ENCODE results near the gene CDH23. TPM values are rescaled to one million over a fixed set of nuclear protein-coding genes. Genes with fewer than 3 reads are reported as not detected.
A peak's percentile ranks its signal among the peaks of the same experiment; 100 is the strongest.

Gene CDH23
- total RNA-seq, 2 experiments from 2014 or later, result 0.16 to 0.61 TPM

- no peak for ATAC-seq
- peaks cover 3% of the 10 kb centered on the region for H3K4me1 Mint-ChIP-seq
- no peak for DNase-seq
Observed at GRCh38 chr10:71827852-71828251, 431.1 kb downstream of the CDH23 start.

GRCh38 chr10:71828702-71829101 lies 432.0 kb downstream of the CDH23 start:
- no peak for ATAC-seq
- Mint-ChIP-seq H3K4me3 (no peak overlapping the region), H3K9me3 (ENCODE audit: low read depth) (no peaks in the 10 kb centered on the region), H3K27ac (no peak overlapping the region), H3K4me1 (peaks cover 7% of the 10 kb centered on the region), H3K27me3 (no peaks in the 10 kb centered on the region), H3K36me3 (peaks cover 23% of the 10 kb centered on the region)
- CTCF ChIA-PET, result interaction anchor here (1.8 to 3.1 kb wide), 2 partner anchors 67 to 68 kb away, joined by 4 to 11 read pairs; no protein-coding TSS in a partner anchor
- DNase-seq, result no peak

More at GRCh38 chr10:71827852-71828251, 431.1 kb downstream of the CDH23 start:
- no peak overlapping the region for H3K4me3 Mint-ChIP-seq
- no peak overlapping the region for H3K27ac Mint-ChIP-seq
- peaks cover 26% of the 10 kb centered on the region for H3K36me3 Mint-ChIP-seq
- CTCF ChIA-PET, result interaction anchor here (0.9 to 1.8 kb wide), 2 partner anchors 16 to 69 kb away, joined by 3 to 4 read pairs; no protein-coding TSS in a partner anchor
- no peaks in the 10 kb centered on the region for H3K9me3 Mint-ChIP-seq (ENCODE audit: low read depth)
- no peaks in the 10 kb centered on the region for H3K27me3 Mint-ChIP-seq

DNA sequence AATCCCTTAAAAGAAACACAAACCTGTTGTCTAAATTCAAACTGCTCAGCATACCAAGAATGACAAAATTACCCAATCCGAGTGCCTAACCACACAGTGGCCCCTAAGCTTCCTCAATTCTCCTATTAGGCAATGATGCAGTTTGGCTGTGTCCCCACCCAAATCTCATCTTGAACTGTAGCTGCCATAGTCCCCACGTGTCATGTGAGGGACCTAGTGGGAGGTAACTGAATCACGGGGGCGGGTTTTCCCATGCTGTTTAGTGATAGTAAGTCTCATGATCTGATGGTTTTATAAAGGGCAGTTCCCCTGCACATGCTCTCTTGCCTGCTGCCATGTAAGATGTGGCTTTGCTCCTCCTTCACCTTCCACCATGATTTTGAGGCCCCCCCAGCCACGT lies 432.5 kb downstream of the CDH23 start:
- H3K4me1 Mint-ChIP-seq, result peaks cover 7% of the 10 kb centered on the region
- ATAC-seq (no peak), DNase-seq (no peak)
- no peak overlapping the region for H3K27ac Mint-ChIP-seq
- no peaks in the 10 kb centered on the region for H3K9me3 Mint-ChIP-seq (ENCODE audit: low read depth)
- CTCF ChIA-PET, result interaction anchor here (1.5 to 3.1 kb wide), 2 partner anchors 18 to 67 kb away, joined by 3 to 11 read pairs; no protein-coding TSS in a partner anchor
- H3K36me3 Mint-ChIP-seq, result peaks cover 22% of the 10 kb centered on the region
- no peaks in the 10 kb centered on the region for H3K27me3 Mint-ChIP-seq
- no peak overlapping the region for H3K4me3 Mint-ChIP-seq

DNA sequence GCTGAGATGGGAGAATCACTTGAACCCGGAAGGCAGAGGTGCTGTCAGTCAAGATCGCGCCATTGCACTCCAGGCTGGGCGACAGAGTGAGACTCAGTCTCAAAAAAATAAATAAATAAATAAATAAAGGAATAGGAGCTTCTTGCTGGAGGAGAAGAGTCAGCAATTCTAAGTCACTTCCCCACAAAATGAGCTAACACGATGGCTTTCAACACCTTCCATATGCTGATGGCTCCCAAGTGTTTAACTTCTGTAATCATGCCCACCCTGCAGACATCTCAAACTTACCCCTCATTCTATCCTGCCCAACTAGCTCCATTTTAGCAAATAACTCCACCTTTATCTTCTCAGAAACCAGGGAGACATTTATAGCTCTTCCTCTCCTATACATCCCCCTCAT lies 433.2 kb downstream of the CDH23 start:
- CTCF ChIA-PET, result interaction anchor here (1.0 to 3.1 kb wide), 3 partner anchors 18 to 259 kb away, joined by 3 to 11 read pairs (median 3); no protein-coding TSS in a partner anchor
- Mint-ChIP-seq H3K4me1 (peaks cover 7% of the 10 kb centered on the region), H3K9me3 (ENCODE audit: low read depth) (no peaks in the 10 kb centered on the region), H3K27ac (no peak overlapping the region), H3K4me3 (no peak overlapping the region), H3K36me3 (peaks cover 20% of the 10 kb centered on the region), H3K27me3 (no peaks in the 10 kb centered on the region)
- no peak for DNase-seq
- no peak for ATAC-seq

DNA sequence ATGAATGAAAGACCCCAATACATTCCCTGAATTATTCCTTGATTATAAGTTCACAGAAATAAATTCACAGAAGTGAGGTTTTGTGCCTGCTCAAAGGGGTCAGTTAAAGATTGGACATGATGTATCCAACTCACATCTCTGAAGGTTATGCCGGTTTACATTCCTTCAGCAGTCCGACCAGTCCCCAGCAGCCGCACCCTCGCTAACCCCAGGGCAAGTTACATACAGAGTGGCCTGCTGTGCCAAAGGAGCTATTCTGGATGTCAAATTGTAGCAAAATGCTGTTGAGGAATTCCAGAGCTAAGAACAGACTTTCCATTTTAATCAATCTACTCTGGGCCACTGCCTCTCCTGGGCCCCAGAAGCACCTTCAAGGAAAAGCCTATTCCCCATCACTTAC lies 434.0 kb downstream of the CDH23 start:
- Mint-ChIP-seq H3K27ac (no peak overlapping the region), H3K27me3 (no peaks in the 10 kb centered on the region), H3K4me1 (peaks cover 7% of the 10 kb centered on the region), H3K4me3 (no peak overlapping the region), H3K36me3 (peaks cover 18% of the 10 kb centered on the region), H3K9me3 (ENCODE audit: low read depth) (no peaks in the 10 kb centered on the region)
- DNase-seq (no peak), ATAC-seq (no peak)
- CTCF ChIA-PET, result interaction anchor here (1.0 to 3.1 kb wide), 4 partner anchors 14 to 260 kb away, joined by 3 to 11 read pairs (median 3); no protein-coding TSS in a partner anchor

DNA sequence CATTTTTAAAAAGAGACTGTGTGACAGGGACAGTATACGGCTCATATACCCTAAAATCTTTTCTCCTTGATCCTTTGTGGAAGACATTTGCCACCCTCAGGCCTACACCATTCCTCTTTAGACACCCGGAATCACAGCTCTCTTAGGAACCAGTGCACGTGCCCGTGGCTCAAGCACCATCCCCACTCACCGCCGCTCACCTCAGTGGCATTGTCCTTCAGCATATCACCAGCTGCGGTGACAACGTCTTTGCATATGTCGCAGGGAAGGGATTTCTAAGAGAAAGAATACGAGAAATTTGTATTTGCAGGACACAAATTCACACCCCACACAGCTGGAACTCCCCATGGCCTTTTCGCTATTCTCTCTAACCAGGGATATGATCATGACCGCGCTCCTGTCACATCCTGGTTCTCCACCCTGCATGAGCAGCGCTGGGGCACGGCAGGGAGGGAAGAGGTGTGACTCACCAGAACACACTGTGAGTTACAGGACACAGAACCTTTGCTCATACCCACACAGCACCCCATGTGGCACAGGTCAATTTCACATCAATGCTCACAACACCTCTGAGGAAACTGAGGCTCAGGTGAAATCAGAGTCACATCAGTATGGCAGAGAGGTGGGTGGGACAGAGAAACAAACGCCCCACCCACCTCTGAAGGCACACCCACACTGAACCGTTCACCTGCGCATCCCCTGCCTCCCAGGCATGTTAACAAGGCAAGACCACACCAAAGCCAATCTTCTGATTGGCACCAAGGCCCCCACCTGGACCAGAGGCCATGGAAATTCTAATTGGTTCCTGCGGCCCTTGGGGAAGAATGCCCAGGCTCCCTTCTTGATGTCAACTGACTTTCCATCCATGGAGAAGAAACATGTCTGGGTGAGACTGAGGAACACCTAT lies 435.2 kb downstream of the CDH23 start:
- Mint-ChIP-seq H3K27ac (no peak overlapping the region), H3K4me1 (peaks cover 12% of the 10 kb centered on the region), H3K4me3 (no peak overlapping the region), H3K9me3 (ENCODE audit: low read depth) (no peaks in the 10 kb centered on the region), H3K36me3 (peaks cover 11% of the 10 kb centered on the region), H3K27me3 (no peaks in the 10 kb centered on the region)
- ATAC-seq, result no peak
- no peak for DNase-seq
- CTCF ChIA-PET, result interaction anchor here (1.3 to 3.1 kb wide), 2 partner anchors 13 to 64 kb away, joined by 3 to 11 read pairs; no protein-coding TSS in a partner anchor

DNA sequence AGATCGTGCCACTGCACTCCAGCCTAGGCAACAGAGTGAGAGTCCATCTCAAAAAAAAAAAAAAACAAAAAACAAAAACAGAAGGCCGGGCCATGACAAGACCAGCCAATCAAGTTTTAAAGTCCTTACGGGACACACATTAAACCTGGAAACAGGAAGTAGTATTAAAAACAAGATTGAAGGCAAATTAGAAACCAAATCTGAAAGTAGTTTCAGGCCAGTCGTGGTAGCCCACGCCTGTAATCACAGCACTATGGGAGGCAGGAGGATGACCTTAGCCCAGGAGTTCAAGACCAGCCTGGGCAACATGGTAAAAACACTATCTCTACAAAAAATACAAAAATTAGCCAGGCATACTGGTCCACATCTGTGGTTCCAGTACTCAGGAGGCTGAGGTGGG lies 436.2 kb downstream of the CDH23 start:
- Mint-ChIP-seq H3K9me3 (ENCODE audit: low read depth) (no peaks in the 10 kb centered on the region), H3K27me3 (no peaks in the 10 kb centered on the region), H3K36me3 (peaks cover 11% of the 10 kb centered on the region), H3K4me1 (peaks cover 17% of the 10 kb centered on the region), H3K4me3 (no peak overlapping the region), H3K27ac (no peak overlapping the region)
- CTCF ChIA-PET, result no interaction called here
- no peak for DNase-seq
- ATAC-seq, result peak; percentile 66

DNA sequence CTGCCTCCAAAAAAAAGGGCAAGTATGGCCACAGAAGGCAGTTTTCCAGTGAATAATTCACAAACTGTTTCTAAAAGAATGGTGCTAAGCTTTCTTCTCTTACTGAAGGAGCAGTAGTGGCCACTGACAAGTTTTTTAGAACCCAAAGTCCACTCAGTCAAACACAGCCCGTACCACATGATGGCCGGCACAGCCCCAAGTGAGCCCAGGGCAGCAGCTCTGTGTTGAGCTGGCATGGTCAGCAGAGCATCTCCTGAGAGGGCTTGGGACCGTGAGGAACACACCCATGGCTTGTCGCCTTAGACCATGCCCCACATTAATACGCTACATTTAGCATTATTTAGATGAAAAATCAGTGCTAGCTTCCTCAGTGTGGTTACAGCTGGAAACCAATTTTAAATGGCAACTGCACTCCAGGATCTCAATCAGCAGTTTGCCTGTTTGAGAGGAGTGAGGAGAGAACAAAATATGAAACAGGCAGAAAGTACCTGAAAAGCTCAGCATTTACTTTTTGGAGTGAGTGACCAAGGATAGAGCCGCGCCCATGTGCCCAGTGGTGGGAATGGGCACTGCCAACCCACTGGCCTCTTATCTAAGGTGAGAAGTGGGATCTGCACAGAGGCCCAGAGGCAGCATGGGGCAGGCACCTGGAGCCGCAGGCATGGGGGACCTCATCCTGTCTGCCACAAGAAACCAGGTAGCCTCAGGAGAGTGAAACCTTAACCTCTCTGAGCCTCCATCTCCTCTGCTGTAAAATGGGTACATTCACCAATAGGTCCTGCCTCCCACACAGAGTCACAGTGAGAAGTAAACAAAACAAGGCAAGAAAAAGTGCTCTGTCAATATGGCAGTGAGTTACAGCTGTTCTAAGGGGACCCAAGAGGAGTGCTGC lies 437.0 kb downstream of the CDH23 start:
- Mint-ChIP-seq H3K27ac (no peak overlapping the region), H3K27me3 (no peaks in the 10 kb centered on the region), H3K4me3 (no peak overlapping the region), H3K4me1 (peaks cover 23% of the 10 kb centered on the region), H3K9me3 (ENCODE audit: low read depth) (no peaks in the 10 kb centered on the region), H3K36me3 (peaks cover 11% of the 10 kb centered on the region)
- DNase-seq (no peak), ATAC-seq (no peak)
- CTCF ChIA-PET, result interaction anchor here (1.4 to 2.7 kb wide), 2 partner anchors 21 to 63 kb away, joined by 4 to 8 read pairs; no protein-coding TSS in a partner anchor

- ATAC-seq (no peak), DNase-seq (no peak)
- Mint-ChIP-seq H3K27ac (no peak overlapping the region), H3K27me3 (no peaks in the 10 kb centered on the region), H3K9me3 (ENCODE audit: low read depth) (no peaks in the 10 kb centered on the region), H3K4me1 (peaks cover 26% of the 10 kb centered on the region), H3K4me3 (no peak overlapping the region), H3K36me3 (peaks cover 7% of the 10 kb centered on the region)
- CTCF ChIA-PET, result interaction anchor here (1.4 to 2.7 kb wide), 2 partner anchors 22 to 62 kb away, joined by 4 to 8 read pairs; no protein-coding TSS in a partner anchor
Observed at GRCh38 chr10:71834343-71834674, 437.6 kb downstream of the CDH23 start.

DNA sequence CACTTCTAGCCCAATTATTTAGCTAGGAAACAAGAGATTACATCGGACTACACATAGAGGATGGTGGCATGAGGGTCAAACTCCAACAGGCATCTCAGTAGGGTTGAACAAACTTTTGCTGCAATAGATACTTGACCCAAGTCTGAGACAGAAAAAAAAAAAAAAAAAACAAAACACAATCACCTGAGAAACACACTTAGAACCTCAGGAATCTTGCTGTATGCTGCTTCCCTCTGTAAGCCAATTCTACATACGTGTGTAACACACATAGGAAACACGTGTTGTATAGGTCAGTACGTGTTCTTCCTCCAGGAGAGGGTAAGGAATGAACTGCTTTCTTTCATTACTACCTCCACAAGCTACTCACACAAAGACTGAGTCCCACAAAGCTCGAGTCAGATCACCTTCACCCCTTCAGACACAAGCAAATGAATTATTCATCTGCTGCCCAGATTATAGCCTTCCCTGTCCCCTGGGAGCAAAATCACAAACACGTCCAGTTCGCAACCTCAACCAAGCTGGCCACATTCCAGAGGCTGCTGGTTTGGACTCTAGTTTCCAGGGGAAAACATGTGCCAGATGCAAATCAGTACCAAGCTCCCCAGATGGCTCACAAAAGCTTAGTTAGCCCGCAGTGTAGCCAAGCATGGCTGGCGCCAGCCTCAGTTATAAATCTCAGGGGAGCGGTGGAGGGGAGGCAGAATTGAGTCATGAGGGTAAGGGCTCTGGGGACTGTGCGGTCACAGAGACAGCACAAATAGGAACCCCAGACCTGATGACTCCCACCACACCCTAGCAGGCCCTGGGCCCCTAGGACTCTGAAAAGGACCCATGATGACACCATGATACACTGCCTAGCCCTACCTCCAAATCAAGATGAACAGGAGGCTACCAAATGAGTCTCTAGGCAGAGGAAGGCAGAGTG lies 439.2 kb downstream of the CDH23 start:
- Mint-ChIP-seq H3K9me3 (ENCODE audit: low read depth) (no peaks in the 10 kb centered on the region), H3K36me3 (peaks cover 1% of the 10 kb centered on the region), H3K27ac (no peak overlapping the region), H3K4me1 (peaks cover 26% of the 10 kb centered on the region), H3K27me3 (no peaks in the 10 kb centered on the region), H3K4me3 (no peak overlapping the region)
- ATAC-seq (no peak), DNase-seq (no peak)
- CTCF ChIA-PET, result interaction anchor here (0.7 to 2.7 kb wide), 5 partner anchors 10 to 509 kb away, joined by 3 to 8 read pairs (median 3); partner anchors contain the start of gene VSIR

DNA sequence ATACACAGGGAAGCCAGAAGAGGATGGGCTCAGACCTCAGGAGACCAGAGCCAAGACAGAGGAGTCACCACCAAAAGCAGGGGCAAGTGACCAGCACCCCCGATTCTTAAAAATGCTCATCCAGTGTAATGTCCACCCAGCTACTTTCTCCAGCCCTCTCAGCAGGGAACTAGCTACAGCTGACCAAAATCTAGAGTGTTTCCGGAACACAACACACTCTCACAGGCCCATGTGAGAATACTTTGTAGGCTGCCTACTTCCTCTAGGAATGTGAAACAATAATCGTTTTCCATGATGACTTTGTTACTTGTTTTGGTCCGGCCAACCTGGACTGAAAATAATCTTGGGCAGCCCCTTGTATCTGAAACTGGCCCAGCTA lies 439.9 kb downstream of the CDH23 start:
- peaks cover 26% of the 10 kb centered on the region for H3K4me1 Mint-ChIP-seq

DNA sequence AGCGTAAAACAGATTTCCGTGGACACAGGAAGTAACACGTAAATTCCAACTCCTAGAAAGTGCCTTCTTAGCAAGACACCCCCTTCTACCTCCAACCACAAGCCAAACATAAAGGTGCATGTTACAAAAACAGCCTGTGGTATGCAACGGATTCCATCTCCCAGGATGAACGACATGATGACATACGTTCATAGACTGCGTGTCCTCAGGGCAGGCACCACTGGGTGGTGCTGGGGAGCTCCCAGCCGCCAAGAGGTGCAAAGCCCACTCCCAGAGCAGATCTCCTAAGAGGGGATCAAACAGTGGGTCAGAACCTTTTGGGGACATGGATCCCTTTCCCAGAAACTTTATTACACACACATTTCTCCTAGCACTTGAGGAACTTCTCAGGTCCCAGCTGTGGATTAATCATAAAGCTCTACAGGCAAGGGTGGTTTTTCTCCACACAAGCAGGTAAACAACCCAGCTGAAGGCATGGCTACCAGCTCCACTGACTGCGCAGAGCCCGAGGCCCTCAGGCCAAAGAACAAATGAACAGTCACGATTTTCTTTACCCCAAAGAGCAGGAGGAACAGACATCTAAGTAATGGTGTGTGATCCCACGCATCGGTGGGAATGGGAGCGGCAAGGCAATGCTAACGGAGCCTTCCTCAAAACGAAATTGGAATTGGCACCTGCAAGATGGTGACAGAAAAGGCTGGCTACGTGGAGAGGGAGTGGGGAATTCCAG lies 440.5 kb downstream of the CDH23 start:
- CTCF ChIA-PET, result interaction anchor here (0.7 to 1.1 kb wide), 3 partner anchors 15 to 59 kb away, joined by 3 to 4 read pairs (median 3); no protein-coding TSS in a partner anchor
- DNase-seq (no peak), ATAC-seq (no peak)
- Mint-ChIP-seq H3K4me1 (peaks cover 26% of the 10 kb centered on the region), H3K4me3 (no peak overlapping the region), H3K36me3 (no peaks in the 10 kb centered on the region), H3K27ac (no peak overlapping the region), H3K9me3 (ENCODE audit: low read depth) (no peaks in the 10 kb centered on the region), H3K27me3 (no peaks in the 10 kb centered on the region)

More for the DNA sequence above, 439.9 kb downstream of the CDH23 start:
- CTCF ChIA-PET, result interaction anchor here (0.9 kb wide), 1 partner anchor 20 kb away, joined by 3 read pairs; no protein-coding TSS in a partner anchor
- no peak for ATAC-seq
- Mint-ChIP-seq H3K4me3 (no peak overlapping the region), H3K27me3 (no peaks in the 10 kb centered on the region), H3K9me3 (ENCODE audit: low read depth) (no peaks in the 10 kb centered on the region), H3K36me3 (no peaks in the 10 kb centered on the region), H3K27ac (no peak overlapping the region)
- DNase-seq, result no peak
